ENCODE results near the gene ERC2.

ERC2 gene

DNA sequence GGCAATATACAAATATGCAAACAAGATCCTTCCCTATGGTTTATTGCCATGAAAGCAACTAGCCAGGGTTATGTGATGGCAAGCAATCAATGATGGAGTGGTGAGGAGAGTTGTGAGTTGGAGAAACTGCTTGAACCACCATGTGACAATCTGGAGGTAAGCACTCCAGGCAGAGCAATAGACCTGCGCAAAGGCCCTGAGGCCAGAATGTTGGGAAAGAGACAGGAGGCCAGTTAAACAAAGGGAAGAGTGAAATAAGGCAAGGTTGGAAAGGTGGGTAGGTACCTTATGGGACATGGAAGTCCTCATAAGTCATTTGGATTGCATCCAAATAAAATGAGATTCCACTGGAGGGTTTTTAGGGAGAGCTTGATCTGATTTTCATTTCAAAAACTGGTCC lies 901.1 kb downstream of the ERC2 start:
- TF ChIP-seq, protein P1, sequence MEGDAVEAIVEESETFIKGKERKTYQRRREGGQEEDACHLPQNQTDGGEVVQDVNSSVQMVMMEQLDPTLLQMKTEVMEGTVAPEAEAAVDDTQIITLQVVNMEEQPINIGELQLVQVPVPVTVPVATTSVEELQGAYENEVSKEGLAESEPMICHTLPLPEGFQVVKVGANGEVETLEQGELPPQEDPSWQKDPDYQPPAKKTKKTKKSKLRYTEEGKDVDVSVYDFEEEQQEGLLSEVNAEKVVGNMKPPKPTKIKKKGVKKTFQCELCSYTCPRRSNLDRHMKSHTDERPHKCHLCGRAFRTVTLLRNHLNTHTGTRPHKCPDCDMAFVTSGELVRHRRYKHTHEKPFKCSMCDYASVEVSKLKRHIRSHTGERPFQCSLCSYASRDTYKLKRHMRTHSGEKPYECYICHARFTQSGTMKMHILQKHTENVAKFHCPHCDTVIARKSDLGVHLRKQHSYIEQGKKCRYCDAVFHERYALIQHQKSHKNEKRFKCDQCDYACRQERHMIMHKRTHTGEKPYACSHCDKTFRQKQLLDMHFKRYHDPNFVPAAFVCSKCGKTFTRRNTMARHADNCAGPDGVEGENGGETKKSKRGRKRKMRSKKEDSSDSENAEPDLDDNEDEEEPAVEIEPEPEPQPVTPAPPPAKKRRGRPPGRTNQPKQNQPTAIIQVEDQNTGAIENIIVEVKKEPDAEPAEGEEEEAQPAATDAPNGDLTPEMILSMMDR (IDR thresholded peaks at IDR 0.05; ENCODE audit: low read depth, low read length), result no peak
- no peak overlapping the region for H3K4me3 ChIP-seq (ENCODE audit: low read depth, low read length)

DNA sequence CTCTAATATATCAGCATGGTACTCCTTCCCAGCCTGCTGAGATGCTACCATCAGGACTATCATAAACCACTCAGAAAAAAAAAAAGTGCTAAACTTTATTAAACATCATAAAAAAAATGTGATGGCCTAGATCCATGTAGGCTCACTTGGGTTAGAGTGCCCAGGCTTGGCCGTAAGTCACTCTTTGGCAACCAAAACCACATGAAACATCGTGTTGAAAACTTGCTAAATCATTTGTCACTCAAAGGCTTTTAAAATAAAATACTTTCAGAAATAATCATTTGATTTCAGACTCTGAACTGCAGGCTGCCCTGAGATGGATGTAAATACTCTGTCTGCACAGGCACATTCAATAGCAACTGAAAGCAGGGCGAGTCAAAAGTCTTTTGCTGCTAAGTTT lies 902.7 kb downstream of the ERC2 start:
- TF ChIP-seq, protein P1 (IDR thresholded peaks at IDR 0.05; ENCODE audit: low read depth, low read length), result no peak
- H3K4me3 ChIP-seq (ENCODE audit: low read depth, low read length), result no peak overlapping the region

DNA sequence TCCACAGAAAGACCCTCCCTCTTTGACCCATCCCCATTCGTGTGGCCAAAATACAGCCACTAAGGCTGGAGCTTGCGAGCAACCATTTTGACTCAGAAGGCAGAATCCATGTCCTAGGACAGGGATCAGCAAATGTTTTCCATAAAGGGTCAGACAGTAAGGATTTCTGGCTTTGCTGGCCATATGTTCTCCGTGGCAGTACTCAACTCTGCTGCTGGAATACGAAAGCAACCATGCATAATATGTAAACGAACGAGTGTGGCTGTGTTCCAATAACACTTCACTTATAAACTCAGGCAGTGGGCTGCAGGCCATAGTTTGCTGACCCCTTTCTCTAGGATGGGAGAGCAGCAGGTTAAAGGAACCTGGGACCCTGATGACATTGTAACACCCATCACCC lies 903.5 kb downstream of the ERC2 start:
- TF ChIP-seq, protein P1 (IDR thresholded peaks at IDR 0.05; ENCODE audit: low read depth, low read length), result no peak
- no peak overlapping the region for H3K4me3 ChIP-seq (ENCODE audit: low read depth, low read length)

DNA sequence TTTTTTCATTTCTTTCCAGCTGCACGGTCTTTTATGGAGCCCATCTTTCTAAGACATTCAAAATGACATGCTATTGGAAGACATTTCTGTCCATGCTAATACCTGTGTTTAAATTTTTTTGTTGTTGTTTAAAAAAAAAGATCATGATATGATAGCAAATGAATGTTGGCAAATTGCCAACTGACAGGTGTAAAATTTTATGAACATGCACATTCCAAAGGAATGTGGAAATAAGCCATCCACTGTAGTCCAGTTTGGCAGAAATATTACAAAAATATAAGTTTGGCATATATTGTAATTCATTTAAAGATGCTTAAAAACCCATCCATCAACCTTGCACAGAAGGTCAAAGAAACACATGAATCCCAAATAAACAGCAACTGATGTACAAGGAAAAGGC lies 905.6 kb downstream of the ERC2 start:
- TF ChIP-seq, protein P1 (IDR thresholded peaks at IDR 0.05; ENCODE audit: low read depth, low read length), result no peak
- H3K4me3 ChIP-seq (ENCODE audit: low read depth, low read length), result no peak overlapping the region

DNA sequence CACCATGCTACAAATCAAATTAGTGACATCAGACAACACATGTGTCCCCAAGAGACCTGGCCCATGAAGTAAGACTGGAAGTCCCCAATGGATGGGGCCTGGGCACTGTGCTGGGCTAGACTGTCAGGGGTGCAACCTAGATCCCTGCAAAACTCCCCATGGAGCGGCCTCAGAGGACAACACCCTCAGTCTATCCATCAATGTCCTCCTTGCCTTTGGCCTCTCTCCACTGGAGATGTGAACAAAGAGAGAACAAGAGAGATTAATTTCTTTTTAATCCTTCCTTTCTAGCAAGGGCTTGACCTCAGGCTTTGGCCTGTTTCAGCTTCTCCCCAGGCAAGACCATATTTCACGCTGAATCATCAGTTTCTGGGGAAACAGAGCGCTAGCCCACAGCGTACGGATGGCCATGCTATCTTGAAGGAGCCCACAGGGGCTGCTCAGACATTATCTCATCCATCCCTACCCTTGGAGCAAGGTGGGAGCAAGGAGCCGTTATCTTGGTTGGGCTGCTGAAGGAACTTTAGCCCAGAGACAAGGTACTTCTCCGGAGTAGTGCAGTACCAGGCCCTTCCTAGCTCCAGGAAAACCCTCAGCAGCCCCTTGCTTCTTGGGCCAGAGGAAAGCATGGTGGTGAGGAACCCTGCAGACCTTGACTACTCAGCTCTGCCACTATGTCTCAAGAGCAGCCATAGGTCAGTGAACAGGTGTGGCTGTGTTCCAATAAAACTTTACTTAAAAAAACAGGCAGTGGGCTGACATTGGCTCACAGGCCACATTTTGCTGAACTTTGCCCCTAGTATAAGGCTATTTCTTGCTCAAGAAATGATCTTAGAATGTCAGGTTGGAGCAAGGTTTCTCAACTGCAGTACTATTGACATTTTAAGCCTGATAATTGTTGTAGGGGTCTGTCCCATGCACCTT lies 908.5 kb downstream of the ERC2 start:
- no peak overlapping the region for H3K4me3 ChIP-seq (ENCODE audit: low read depth, low read length)
- TF ChIP-seq, protein P1 (IDR thresholded peaks at IDR 0.05; ENCODE audit: low read depth, low read length), result no peak

DNA sequence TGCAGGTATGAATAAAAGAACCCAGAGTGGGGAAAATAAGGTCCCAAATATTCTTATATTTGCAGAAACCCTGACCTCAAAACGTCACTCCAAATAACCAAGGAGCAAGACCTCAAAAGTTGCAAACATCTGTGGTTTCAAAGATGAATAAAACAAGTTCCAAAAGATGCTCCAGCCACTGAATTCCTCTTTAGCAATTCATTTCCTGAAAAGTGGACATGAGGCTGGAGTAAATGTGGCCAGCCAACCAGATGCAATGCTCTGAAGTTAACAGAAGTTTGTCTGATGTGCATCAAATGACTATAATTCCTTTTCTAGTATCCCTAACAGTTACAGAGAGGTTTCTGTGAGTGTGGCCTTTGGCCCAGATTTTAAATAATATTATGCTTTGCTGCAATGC lies 910.0 kb downstream of the ERC2 start:
- H3K4me3 ChIP-seq (ENCODE audit: low read depth, low read length), result no peak overlapping the region
- TF ChIP-seq, protein P1 (IDR thresholded peaks at IDR 0.05; ENCODE audit: low read depth, low read length), result no peak

DNA sequence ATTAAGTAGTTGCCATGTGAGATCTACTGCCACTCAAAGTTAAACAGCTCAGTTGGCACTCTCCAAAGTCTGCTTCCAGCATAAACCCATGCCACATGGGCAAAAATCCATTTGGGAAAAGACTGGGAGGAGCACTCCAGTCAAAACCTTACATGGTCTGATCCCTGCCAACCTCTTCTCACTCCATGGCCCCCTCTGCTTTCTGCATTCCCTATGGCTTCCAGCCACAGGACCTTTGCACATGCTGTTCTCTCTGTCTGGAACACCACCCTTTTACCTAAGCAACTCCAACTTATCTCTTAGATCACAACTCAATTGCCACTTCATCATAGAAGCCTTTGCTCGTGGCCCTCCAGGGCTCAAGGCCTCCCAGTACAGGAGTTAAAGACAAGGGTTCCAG lies 910.7 kb downstream of the ERC2 start:
- no peak overlapping the region for H3K4me3 ChIP-seq (ENCODE audit: low read depth, low read length)
- TF ChIP-seq, protein P1 (IDR thresholded peaks at IDR 0.05; ENCODE audit: low read depth, low read length), result no peak

Measured in WI38 (cell line).